Measurements from ENCODE around the gene MAP6.
A peak's percentile ranks its signal among the peaks of the same experiment; 100 is the strongest.

Gene MAP6

GRCh38 chr11:75600356-75600755 is 68.5 kb downstream of the MAP6 start:
- no peak for DNase-seq (ENCODE audit: low read depth)
- TF ChIP-seq MYC (IDR thresholded peaks at IDR 0.05; ENCODE audit: low read depth, low read length) (no peak), CTCF (IDR thresholded peaks at IDR 0.05; ENCODE audit: low read depth, low read length) (no peak)
- TF ChIP-seq, protein P1, sequence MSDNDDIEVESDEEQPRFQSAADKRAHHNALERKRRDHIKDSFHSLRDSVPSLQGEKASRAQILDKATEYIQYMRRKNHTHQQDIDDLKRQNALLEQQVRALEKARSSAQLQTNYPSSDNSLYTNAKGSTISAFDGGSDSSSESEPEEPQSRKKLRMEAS (IDR thresholded peaks at IDR 0.05; ENCODE audit: low read depth, low read length): no peak
- no peak overlapping the region for H3K4me3 ChIP-seq (ENCODE audit: low read depth, low read length)

DNA sequence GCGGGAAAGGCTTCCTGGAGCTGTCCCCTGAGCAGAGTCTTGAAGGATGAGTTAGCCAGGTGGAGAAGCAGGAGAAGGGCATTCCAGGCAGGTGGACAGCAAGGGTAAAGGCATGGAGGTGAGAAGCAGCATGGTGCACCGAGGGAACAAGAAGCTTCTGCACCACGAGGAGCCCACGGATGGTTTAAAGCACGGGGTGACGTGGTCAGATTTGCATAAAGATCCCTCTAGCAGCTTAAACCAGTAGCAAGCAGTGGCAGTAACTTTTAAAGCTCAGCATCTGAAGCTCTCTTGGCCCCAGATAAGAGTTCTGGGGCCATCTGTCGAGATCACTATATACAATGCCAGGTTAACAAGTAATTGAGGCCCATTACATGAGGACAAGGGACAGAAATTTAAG is 69.9 kb downstream of the MAP6 start:
- no peak overlapping the region for H3K4me3 ChIP-seq (ENCODE audit: low read depth, low read length)
- no peak for DNase-seq (ENCODE audit: low read depth)
- no peak for TF ChIP-seq MYC (IDR thresholded peaks at IDR 0.05; ENCODE audit: low read depth, low read length)
- no peak for TF ChIP-seq CTCF (IDR thresholded peaks at IDR 0.05; ENCODE audit: low read depth, low read length)

- TF ChIP-seq, protein P1 (IDR thresholded peaks at IDR 0.05; ENCODE audit: low read depth, low read length): no peak
- TF ChIP-seq MYC (IDR thresholded peaks at IDR 0.05; ENCODE audit: low read depth, low read length) (no peak), POLR2A (IDR thresholded peaks at IDR 0.05; ENCODE audit: extremely low read depth, insufficient read length) (no peak), CTCF (IDR thresholded peaks at IDR 0.05; ENCODE audit: low read depth, low read length) (no peak)
- no peak overlapping the region for H3K4me3 ChIP-seq (ENCODE audit: low read depth, low read length)
- DNase-seq (ENCODE audit: low read depth): no peak
Measured at GRCh38 chr11:75598264-75598663, 70.6 kb downstream of the MAP6 start.

DNA sequence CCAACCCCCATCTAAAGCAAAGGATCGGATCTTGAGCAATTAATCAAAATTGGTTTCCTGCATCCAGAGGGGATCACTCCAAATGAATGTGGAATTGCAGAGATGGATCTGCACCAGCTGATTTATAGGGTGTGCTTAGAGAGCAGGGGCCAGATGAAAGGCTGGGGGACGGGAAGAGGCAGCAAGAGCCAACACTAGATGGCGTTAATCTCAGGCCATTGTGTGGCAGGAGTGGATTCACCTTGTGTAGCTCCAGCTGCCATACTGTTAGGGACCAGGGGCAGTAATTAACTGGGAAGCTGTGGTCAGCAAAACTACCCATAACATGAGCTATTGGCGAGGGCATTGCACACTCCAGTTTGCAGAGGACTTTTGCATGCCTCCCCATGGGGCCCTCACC is 71.2 kb downstream of the MAP6 start:
- DNase-seq (ENCODE audit: low read depth): peak; percentile 61
- no peak overlapping the region for H3K4me3 ChIP-seq (ENCODE audit: low read depth, low read length)
- TF ChIP-seq MYC (IDR thresholded peaks at IDR 0.05; ENCODE audit: low read depth, low read length) (peak; percentile 46; the same call in 1 of the 2 replicates), CTCF (IDR thresholded peaks at IDR 0.05; ENCODE audit: low read depth, low read length) (peak; percentile 89), POLR2A (IDR thresholded peaks at IDR 0.05; ENCODE audit: extremely low read depth, insufficient read length) (no peak)
- TF ChIP-seq, protein P1 (IDR thresholded peaks at IDR 0.05; ENCODE audit: low read depth, low read length): peak; percentile 25; the same call in 1 of the 2 replicates

GRCh38 chr11:75596914-75597313 is 71.9 kb downstream of the MAP6 start:
- DNase-seq (ENCODE audit: low read depth): no peak
- TF ChIP-seq, protein P1 (IDR thresholded peaks at IDR 0.05; ENCODE audit: low read depth, low read length): no peak
- H3K4me3 ChIP-seq (ENCODE audit: low read depth, low read length): no peak overlapping the region

DNA sequence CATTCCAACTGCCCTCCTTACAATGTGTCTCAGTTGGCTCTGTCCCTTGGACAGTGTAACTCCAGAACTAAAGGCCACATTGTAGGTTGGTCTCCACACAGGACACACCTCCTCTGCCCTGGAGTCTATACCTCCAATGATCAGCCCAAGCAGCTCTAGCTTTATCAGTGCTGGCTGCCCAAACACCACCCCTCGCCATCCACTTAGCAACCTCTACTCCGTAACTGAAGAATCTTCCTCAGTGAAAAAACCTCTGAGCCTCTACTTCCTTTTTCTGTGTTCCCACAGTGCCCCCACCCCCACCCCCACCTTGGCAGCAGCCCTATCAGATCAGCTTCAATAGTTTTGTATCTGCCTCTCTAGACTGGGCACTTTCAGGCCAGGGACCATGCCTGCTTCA is 73.4 kb downstream of the MAP6 start:
- H3K4me3 ChIP-seq (ENCODE audit: low read depth, low read length): no peak overlapping the region
- peak; percentile 29 for DNase-seq (ENCODE audit: low read depth)
- TF ChIP-seq, protein P1 (IDR thresholded peaks at IDR 0.05; ENCODE audit: low read depth, low read length): no peak
- TF ChIP-seq POLR2A (IDR thresholded peaks at IDR 0.05; ENCODE audit: extremely low read depth, insufficient read length) (no peak), CTCF (IDR thresholded peaks at IDR 0.05; ENCODE audit: low read depth, low read length) (no peak)

Data from NB4 (cell line).